Inflammatory macrophage treated with lipopolysaccharide for 1 hour (primary cell): ENCODE results near the gene FCHSD2.

Experiments
- DNase-seq, 2 donors: peaks; one replicate each; pipeline ENCODE4 v3.0.0-alpha.2; 2020 to 2022

The FCHSD2 gene

GRCh38 chr11:72962717-72963116 lies 179.4 kb downstream of the FCHSD2 start:
- DNase-seq, result no peak

GRCh38 chr11:72962084-72962483 lies 180.0 kb downstream of the FCHSD2 start:
- peak; percentile 61 to 71 for DNase-seq

- DNase-seq, result peak in 1 of 2 donors; percentile 37
These were observed 182.0 kb downstream of the FCHSD2 start for GRCh38 chr11:72959998-72960731.

- no peak for DNase-seq
These were observed 183.3 kb downstream of the FCHSD2 start for GRCh38 chr11:72958791-72959190.

GRCh38 chr11:72955466-72955865 lies 186.7 kb downstream of the FCHSD2 start:
- peak in 1 of 2 donors; percentile 48 for DNase-seq

GRCh38 chr11:72954860-72955259 lies 187.3 kb downstream of the FCHSD2 start:
- DNase-seq, result no peak

- DNase-seq, result no peak
These were observed 188.5 kb downstream of the FCHSD2 start for GRCh38 chr11:72953637-72954036.

- DNase-seq, result peak; percentile 75 to 91
These were observed 190.2 kb downstream of the FCHSD2 start for GRCh38 chr11:72951888-72952287.

GRCh38 chr11:72951193-72951592 lies 190.9 kb downstream of the FCHSD2 start:
- peak; percentile 86 for DNase-seq

- DNase-seq, result no peak
These were observed 191.4 kb downstream of the FCHSD2 start for GRCh38 chr11:72950685-72951084.

GRCh38 chr11:72947229-72947628 lies 194.9 kb downstream of the FCHSD2 start:
- no peak for DNase-seq

- DNase-seq, result no peak
These were observed 198.5 kb downstream of the FCHSD2 start for GRCh38 chr11:72943664-72944063.

- DNase-seq, result no peak
These were observed 201.7 kb downstream of the FCHSD2 start for GRCh38 chr11:72940417-72940816.

- no peak for DNase-seq
These were observed 203.1 kb downstream of the FCHSD2 start for GRCh38 chr11:72939031-72939430.

- no peak for DNase-seq
These were observed 204.7 kb downstream of the FCHSD2 start for GRCh38 chr11:72937439-72937838.

GRCh38 chr11:72935700-72936099 lies 206.4 kb downstream of the FCHSD2 start:
- DNase-seq, result peak; percentile 66 to 74

GRCh38 chr11:72932132-72932570 lies 210.0 kb downstream of the FCHSD2 start:
- no peak for DNase-seq

- no peak for DNase-seq
These were observed 212.1 kb downstream of the FCHSD2 start for GRCh38 chr11:72930008-72930407.

GRCh38 chr11:72929256-72929655 lies 212.9 kb downstream of the FCHSD2 start:
- DNase-seq, result no peak

- no peak for DNase-seq
These were observed 214.7 kb downstream of the FCHSD2 start for GRCh38 chr11:72927380-72927779.

GRCh38 chr11:72926076-72926475 lies 216.0 kb downstream of the FCHSD2 start:
- no peak for DNase-seq

- no peak for DNase-seq
These were observed 216.5 kb downstream of the FCHSD2 start for GRCh38 chr11:72925656-72926055.

- peak; percentile 50 to 74 for DNase-seq
These were observed 217.4 kb downstream of the FCHSD2 start for GRCh38 chr11:72924568-72925190.

- DNase-seq, result no peak
These were observed 220.9 kb downstream of the FCHSD2 start for GRCh38 chr11:72921028-72921716.
